Breast epithelium (tissue), 4 donors: ENCODE measurements around the gene SDC1. TPM values are rescaled to one million over a fixed set of nuclear protein-coding genes. Genes with fewer than 3 reads are reported as not detected.

Experiments
- DNase-seq, 2 donors: peaks; one replicate each; pipeline ENCODE4 v3.0.0-alpha.2; 2019; ENCODE audit warnings: low spot score in 2 of 2
- H3K27ac ChIP-seq, 2 donors: fragments of 200-600 bp; sonication (generic) in 1 of 2; one replicate each; pipeline ENCODE4 v1.5.1; 2016 to 2019; ENCODE audit warnings: mild to moderate bottlenecking in 1 of 2
- H3K27me3 ChIP-seq, 2 donors: fragments of 200-600 bp; sonication (generic) in 1 of 2; one replicate each; pipeline versions ENCODE4 v1.5.1 to v1.6.0; 2017 to 2019; ENCODE audit warnings: control low read depth in 1 of 2, mild to moderate bottlenecking in 1 of 2
- H3K36me3 ChIP-seq: fragments of 200-600 bp; one replicate; pipeline ENCODE4 v1.5.1; 2019
- H3K4me1 ChIP-seq, 2 donors: fragments of 200-600 bp; sonication (generic); one replicate each; pipeline ENCODE4 v1.5.1; 2016 to 2019; ENCODE audit warnings: control low read depth in 1 of 2
- H3K4me3 ChIP-seq, 3 donors: fragments of 200-600 bp; sonication (generic); 1 replicate in 2 of 3; 2 replicates in 1 of 3; pipeline ENCODE4 v1.5.1; 2016 to 2019; ENCODE audit warnings: mild to moderate bottlenecking in 3 of 3, moderate library complexity in 2 of 3
- H3K9me3 ChIP-seq, 2 donors: fragments of 200-600 bp; sonication (generic) in 1 of 2; one replicate each; pipeline ENCODE4 v1.5.1; 2016 to 2019; ENCODE audit warnings: control low read depth in 1 of 2
- CTCF ChIP-seq, 3 donors: fragments of 450-650 bp; IDR thresholded peaks; one replicate each; pipeline ENCODE4 v1.5.1; 2016 to 2017; ENCODE audit warnings: antibody characterized with exemption in 3 of 3, mild to moderate bottlenecking in 3 of 3, moderate library complexity in 3 of 3
- POLR2A ChIP-seq: fragments of 450-650 bp; IDR thresholded peaks from one replicate; pipeline ENCODE4 v1.6.1; 2016; ENCODE audit warnings: antibody characterized with exemption, mild to moderate bottlenecking, moderate library complexity
- POLR2AphosphoS5 ChIP-seq, 3 donors: sonication (generic); formaldehyde crosslinking; IDR thresholded peaks; one replicate each; pipeline ENCODE4 v1.6.1; 2017; ENCODE audit warnings: antibody characterized with exemption in 3 of 3
- intact Hi-C: fragments of 100-400 bp; cut with DNase I; formaldehyde crosslinking; loops from one replicate; pipeline ENCODE4 v1.15.1; 2023; ENCODE audit warnings: low total_unique reads
- total RNA-seq, 3 donors: library from RNA; depleted of rRNA; stranded (reverse); fragments of >200 nt; gene quantifications; one replicate each; pipeline ENCODE4 v1.1.0, GENCODE V29; 2016

The SDC1 gene
- total RNA-seq, 3 donors from 2014 or later = 2.6 to 51.8 (median 38.7) TPM

- Histone ChIP-seq H3K9me3 (no peaks in the 10 kb centered on the region), H3K4me3 (no peak overlapping the region), H3K27me3 (no peaks in the 10 kb centered on the region), H3K36me3 (no peaks in the 10 kb centered on the region), H3K4me1 (no peaks in the 10 kb centered on the region), H3K27ac (no peak overlapping the region)
- TF ChIP-seq CTCF (IDR thresholded peaks at IDR 0.05) = no peak
- TF ChIP-seq POLR2A = no peak
- TF ChIP-seq POLR2AphosphoS5 (IDR thresholded peaks at IDR 0.05) = no peak
- DNase-seq = no peak
- intact Hi-C loops = loop anchor here (5.0 kb wide), 1 partner anchor 647 kb away; no protein-coding TSS in a partner anchor
Measured at GRCh38 chr2:20164061-20164733, 60.7 kb downstream of the SDC1 start.

- no peaks in the 10 kb centered on the region for H3K9me3 ChIP-seq
- no peaks in the 10 kb centered on the region for H3K27me3 ChIP-seq
- intact Hi-C loops = loop anchor here (5.0 kb wide), 1 partner anchor 642 kb away; no protein-coding TSS in a partner anchor
- H3K36me3 ChIP-seq = no peaks in the 10 kb centered on the region
- no peak overlapping the region for H3K27ac ChIP-seq
- no peak overlapping the region for H3K4me3 ChIP-seq
- H3K4me1 ChIP-seq = no peaks in the 10 kb centered on the region
- TF ChIP-seq CTCF (IDR thresholded peaks at IDR 0.05) (no peak), POLR2A (no peak), POLR2AphosphoS5 (IDR thresholded peaks at IDR 0.05) (no peak)
- no peak for DNase-seq
Measured at GRCh38 chr2:20159411-20160070, 65.4 kb downstream of the SDC1 start.

- no peaks in the 10 kb centered on the region for H3K9me3 ChIP-seq
- no peak overlapping the region for H3K4me3 ChIP-seq
- TF ChIP-seq POLR2AphosphoS5 (IDR thresholded peaks at IDR 0.05) = no peak
- TF ChIP-seq POLR2A = no peak
- intact Hi-C loops = no loop called here
- no peaks in the 10 kb centered on the region for H3K27me3 ChIP-seq
- no peak for DNase-seq
- no peaks in the 10 kb centered on the region for H3K4me1 ChIP-seq
- H3K27ac ChIP-seq = no peak overlapping the region
- no peaks in the 10 kb centered on the region for H3K36me3 ChIP-seq
Measured at GRCh38 chr2:20157193-20157891, 67.6 kb downstream of the SDC1 start.

GRCh38 chr2:20156836-20157192, 68.1 kb downstream of the SDC1 start:
- no peak overlapping the region for H3K27ac ChIP-seq
- no peak overlapping the region for H3K4me3 ChIP-seq
- no peaks in the 10 kb centered on the region for H3K4me1 ChIP-seq
- no peak for TF ChIP-seq POLR2AphosphoS5 (IDR thresholded peaks at IDR 0.05)
- TF ChIP-seq POLR2A = no peak
- no peak for TF ChIP-seq CTCF (IDR thresholded peaks at IDR 0.05)
- DNase-seq = no peak
- H3K27me3 ChIP-seq = no peaks in the 10 kb centered on the region
- intact Hi-C loops = no loop called here
- H3K9me3 ChIP-seq = no peaks in the 10 kb centered on the region
- H3K36me3 ChIP-seq = no peaks in the 10 kb centered on the region

GRCh38 chr2:20156076-20156759, 68.7 kb downstream of the SDC1 start:
- intact Hi-C loops = no loop called here
- Histone ChIP-seq H3K36me3 (no peaks in the 10 kb centered on the region), H3K4me3 (no peak overlapping the region), H3K27me3 (no peaks in the 10 kb centered on the region), H3K9me3 (no peaks in the 10 kb centered on the region), H3K4me1 (no peaks in the 10 kb centered on the region), H3K27ac (no peak overlapping the region)
- DNase-seq = no peak
- TF ChIP-seq CTCF (IDR thresholded peaks at IDR 0.05) (no peak), POLR2A (no peak), POLR2AphosphoS5 (IDR thresholded peaks at IDR 0.05) (no peak)
